ENCODE measurements around the gene DHRS7B.

DHRS7B gene

DNA sequence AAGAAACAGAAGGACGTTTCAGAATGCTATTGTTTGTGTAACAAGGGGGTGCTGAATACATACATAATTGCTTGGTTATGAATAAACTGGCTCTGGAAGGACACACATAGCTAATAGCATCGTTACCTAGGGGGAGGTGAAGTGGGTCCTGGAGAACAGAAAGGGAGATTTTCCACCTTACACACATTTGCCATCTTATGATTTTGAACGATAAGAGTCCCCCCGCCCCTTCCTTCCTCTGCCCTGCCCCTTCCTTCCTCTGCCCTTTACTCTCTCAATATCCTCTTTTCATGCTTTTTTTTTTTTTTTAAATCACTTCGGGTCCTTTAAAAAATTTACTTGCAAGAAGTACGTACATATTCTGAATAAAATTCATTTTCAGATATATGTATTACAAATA lies 902 bp upstream of the DHRS7B start:
- DNase-seq: no peak
- H3K4ac ChIP-seq (ENCODE audit: low read depth, low read length): no peak overlapping the region
- H3K27ac ChIP-seq (ENCODE audit: low read depth, low read length): no peak overlapping the region
- H2BK5ac ChIP-seq (ENCODE audit: low read length): no peak overlapping the region
- H3K4me1 ChIP-seq (ENCODE audit: control insufficient read depth, low read depth, low read length): no peaks in the 10 kb centered on the region
- H3K56ac ChIP-seq (ENCODE audit: low read length): no peak overlapping the region
- no peak overlapping the region for H4K5ac ChIP-seq (ENCODE audit: low read length)
- H4K8ac ChIP-seq (ENCODE audit: low read depth, low read length): no peak overlapping the region
- no peak overlapping the region for H3K23ac ChIP-seq (ENCODE audit: low read length)
- H3K27me3 ChIP-seq (ENCODE audit: insufficient read depth, low read length, poor library complexity): no peaks in the 10 kb centered on the region
- no CpG with 5 or more reads among the region's 6 CpGs for WGBS (ENCODE audit: extremely low coverage, insufficient coverage, low lambda C conversion rate)
- no peaks in the 10 kb centered on the region for H3K36me3 ChIP-seq (ENCODE audit: control insufficient read depth, insufficient read depth, low read length)
- no peak overlapping the region for H2BK15ac ChIP-seq (replicated peaks; ENCODE audit: low read depth)
- no peak overlapping the region for H2AK5ac ChIP-seq (ENCODE audit: low read length)
- peaks cover 8% of the 10 kb centered on the region for H3K79me1 ChIP-seq (ENCODE audit: low read length)
- peaks cover 7% of the 10 kb centered on the region for H3K79me2 ChIP-seq (ENCODE audit: control insufficient read depth, insufficient read depth, low read length)
- no peak overlapping the region for H2BK120ac ChIP-seq (ENCODE audit: low read depth, low read length)
- no peak overlapping the region for H3K4me3 ChIP-seq (ENCODE audit: low read length)
- H3K9ac ChIP-seq (ENCODE audit: low read length): no peak overlapping the region
- no peak overlapping the region for H3K4me2 ChIP-seq (ENCODE audit: low read length)
- no peak overlapping the region for H3K18ac ChIP-seq (ENCODE audit: low read length)

DNA sequence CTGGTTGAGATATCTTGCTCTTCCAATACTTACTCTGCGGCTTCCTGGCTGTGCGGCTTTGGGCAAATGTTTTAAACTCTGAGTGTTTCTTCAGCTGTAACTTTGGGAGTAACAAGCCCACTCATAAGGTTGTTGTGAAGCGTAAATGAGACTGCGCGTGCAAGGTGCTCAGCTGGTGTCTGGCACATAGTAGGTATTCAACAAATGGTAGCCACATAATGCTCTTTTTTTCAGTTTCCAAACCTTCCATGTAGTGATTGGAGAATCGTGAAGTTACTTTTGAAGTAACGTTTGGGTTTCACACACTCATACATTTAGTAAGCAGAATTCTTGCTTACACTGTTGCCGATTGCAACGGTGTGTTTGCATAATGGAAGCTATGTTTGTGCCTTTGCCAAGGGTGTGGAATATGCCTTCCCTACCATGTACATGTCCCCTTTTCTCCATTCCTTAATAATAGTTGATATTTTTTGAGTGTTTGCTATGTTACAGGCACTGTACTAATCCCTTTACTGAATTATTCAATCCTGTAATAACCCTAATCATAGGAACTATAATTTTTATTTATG lies 829 bp downstream of the DHRS7B start:
- no peak overlapping the region for H2BK15ac ChIP-seq (replicated peaks; ENCODE audit: low read depth)
- no CpG with 5 or more reads among the region's 9 CpGs for whole genome bisulfite sequencing (ENCODE audit: extremely low coverage, insufficient coverage, low lambda C conversion rate)
- peak overlapping the region; percentile 67 for H3K27ac ChIP-seq (ENCODE audit: low read depth, low read length)
- H2BK5ac ChIP-seq (ENCODE audit: low read length): no peak overlapping the region
- H3K23ac ChIP-seq (ENCODE audit: low read length): peak overlapping the region; percentile 55
- H3K56ac ChIP-seq (ENCODE audit: low read length): peak overlapping the region; percentile 97
- no peak overlapping the region for H2BK120ac ChIP-seq (ENCODE audit: low read depth, low read length)
- H3K4me3 ChIP-seq (ENCODE audit: low read length): peak overlapping the region; percentile 83
- no peak overlapping the region for H3K18ac ChIP-seq (ENCODE audit: low read length)
- peaks cover 9% of the 10 kb centered on the region for H3K79me1 ChIP-seq (ENCODE audit: low read length)
- peaks cover 7% of the 10 kb centered on the region for H3K79me2 ChIP-seq (ENCODE audit: control insufficient read depth, insufficient read depth, low read length)
- no peaks in the 10 kb centered on the region for H3K4me1 ChIP-seq (ENCODE audit: control insufficient read depth, low read depth, low read length)
- no peak overlapping the region for H4K5ac ChIP-seq (ENCODE audit: low read length)
- H3K4ac ChIP-seq (ENCODE audit: low read depth, low read length): no peak overlapping the region
- H3K4me2 ChIP-seq (ENCODE audit: low read length): peak overlapping the region; percentile 78
- H4K8ac ChIP-seq (ENCODE audit: low read depth, low read length): no peak overlapping the region
- no peaks in the 10 kb centered on the region for H3K27me3 ChIP-seq (ENCODE audit: insufficient read depth, low read length, poor library complexity)
- no peaks in the 10 kb centered on the region for H3K36me3 ChIP-seq (ENCODE audit: control insufficient read depth, insufficient read depth, low read length)
- no peak overlapping the region for H2AK5ac ChIP-seq (ENCODE audit: low read length)
- H3K9ac ChIP-seq (ENCODE audit: low read length): peak overlapping the region; percentile 94
- no peak for DNase-seq

DNA sequence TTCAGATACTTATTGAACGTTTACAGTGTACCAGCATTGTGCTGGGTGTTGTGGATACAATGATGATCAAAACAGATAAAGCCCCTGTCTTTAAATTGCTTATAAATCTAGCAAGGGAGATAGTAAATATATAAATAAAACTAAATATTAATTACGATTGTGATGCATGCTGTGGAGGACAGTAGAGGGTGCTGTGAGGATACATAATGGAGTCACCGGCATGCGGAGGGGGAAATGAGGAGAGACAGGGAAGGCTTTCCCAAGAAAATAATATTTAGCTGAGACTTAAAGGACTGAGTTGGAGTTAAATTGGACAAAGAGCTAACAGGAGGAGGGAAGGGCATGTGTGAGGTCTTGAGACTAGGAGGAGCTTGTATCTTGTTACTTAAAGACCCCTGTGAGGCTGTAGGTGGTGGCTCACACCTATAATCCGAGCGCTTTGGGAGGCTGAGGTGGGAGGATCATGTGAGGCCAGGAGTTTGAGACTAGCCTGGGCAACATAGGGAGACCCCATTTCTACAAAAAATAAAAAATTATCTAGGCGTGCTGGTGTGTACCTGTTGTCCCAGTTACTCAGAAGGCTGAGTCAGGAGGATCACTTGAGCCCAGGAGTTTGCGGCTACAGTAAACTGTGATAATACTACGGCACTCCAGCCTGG lies 2.4 kb downstream of the DHRS7B start:
- H3K56ac ChIP-seq (ENCODE audit: low read length): no peak overlapping the region
- no peaks in the 10 kb centered on the region for H3K4me1 ChIP-seq (ENCODE audit: control insufficient read depth, low read depth, low read length)
- no peaks in the 10 kb centered on the region for H3K27me3 ChIP-seq (ENCODE audit: insufficient read depth, low read length, poor library complexity)
- peaks cover 7% of the 10 kb centered on the region for H3K79me2 ChIP-seq (ENCODE audit: control insufficient read depth, insufficient read depth, low read length)
- H3K79me1 ChIP-seq (ENCODE audit: low read length): peaks cover 10% of the 10 kb centered on the region
- H4K8ac ChIP-seq (ENCODE audit: low read depth, low read length): no peak overlapping the region
- no peak for DNase-seq
- no peak overlapping the region for H3K18ac ChIP-seq (ENCODE audit: low read length)
- no peak overlapping the region for H3K23ac ChIP-seq (ENCODE audit: low read length)
- H3K4ac ChIP-seq (ENCODE audit: low read depth, low read length): no peak overlapping the region
- no CpG with 5 or more reads among the region's 9 CpGs for WGBS (ENCODE audit: extremely low coverage, insufficient coverage, low lambda C conversion rate)
- no peak overlapping the region for H4K5ac ChIP-seq (ENCODE audit: low read length)
- H2BK5ac ChIP-seq (ENCODE audit: low read length): no peak overlapping the region
- H2AK5ac ChIP-seq (ENCODE audit: low read length): no peak overlapping the region
- H3K36me3 ChIP-seq (ENCODE audit: control insufficient read depth, insufficient read depth, low read length): no peaks in the 10 kb centered on the region
- no peak overlapping the region for H3K4me2 ChIP-seq (ENCODE audit: low read length)
- H2BK15ac ChIP-seq (replicated peaks; ENCODE audit: low read depth): no peak overlapping the region
- no peak overlapping the region for H3K9ac ChIP-seq (ENCODE audit: low read length)
- H3K27ac ChIP-seq (ENCODE audit: low read depth, low read length): no peak overlapping the region
- no peak overlapping the region for H2BK120ac ChIP-seq (ENCODE audit: low read depth, low read length)
- H3K4me3 ChIP-seq (ENCODE audit: low read length): no peak overlapping the region

DNA sequence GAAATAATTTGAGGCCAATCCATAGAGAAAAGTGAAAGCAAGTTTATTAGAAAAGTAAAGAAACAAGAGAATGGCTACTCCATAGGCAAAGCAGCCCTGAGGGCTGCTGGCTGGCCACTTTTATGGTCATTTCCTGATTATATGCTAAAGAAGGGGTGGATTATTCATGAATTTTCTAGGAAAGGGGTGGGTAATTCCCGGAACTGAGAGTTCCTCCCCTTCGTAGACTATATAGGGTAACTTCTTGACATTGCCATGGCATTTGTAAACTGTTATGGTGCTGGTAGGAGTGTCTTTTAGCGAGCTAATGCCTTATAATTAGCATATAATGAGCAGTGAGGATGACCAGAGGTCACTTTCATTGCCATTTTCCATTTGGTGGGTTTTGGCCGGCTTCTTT lies 4.4 kb downstream of the DHRS7B start:
- H3K4me2 ChIP-seq (ENCODE audit: low read length): no peak overlapping the region
- no peaks in the 10 kb centered on the region for H3K4me1 ChIP-seq (ENCODE audit: control insufficient read depth, low read depth, low read length)
- peaks cover 7% of the 10 kb centered on the region for H3K79me2 ChIP-seq (ENCODE audit: control insufficient read depth, insufficient read depth, low read length)
- no peak overlapping the region for H3K18ac ChIP-seq (ENCODE audit: low read length)
- H3K79me1 ChIP-seq (ENCODE audit: low read length): peaks cover 10% of the 10 kb centered on the region
- H2BK5ac ChIP-seq (ENCODE audit: low read length): no peak overlapping the region
- DNase-seq: peak; percentile 53
- H3K23ac ChIP-seq (ENCODE audit: low read length): no peak overlapping the region
- no peak overlapping the region for H3K4me3 ChIP-seq (ENCODE audit: low read length)
- no peak overlapping the region for H2AK5ac ChIP-seq (ENCODE audit: low read length)
- no peak overlapping the region for H3K9ac ChIP-seq (ENCODE audit: low read length)
- no peak overlapping the region for H4K5ac ChIP-seq (ENCODE audit: low read length)
- H3K27me3 ChIP-seq (ENCODE audit: insufficient read depth, low read length, poor library complexity): no peaks in the 10 kb centered on the region
- H2BK15ac ChIP-seq (replicated peaks; ENCODE audit: low read depth): no peak overlapping the region
- no peaks in the 10 kb centered on the region for H3K36me3 ChIP-seq (ENCODE audit: control insufficient read depth, insufficient read depth, low read length)
- no peak overlapping the region for H2BK120ac ChIP-seq (ENCODE audit: low read depth, low read length)
- no peak overlapping the region for H4K8ac ChIP-seq (ENCODE audit: low read depth, low read length)
- no peak overlapping the region for H3K4ac ChIP-seq (ENCODE audit: low read depth, low read length)
- H3K27ac ChIP-seq (ENCODE audit: low read depth, low read length): no peak overlapping the region
- no CpG with 5 or more reads among the region's 4 CpGs for WGBS (ENCODE audit: extremely low coverage, insufficient coverage, low lambda C conversion rate)
- H3K56ac ChIP-seq (ENCODE audit: low read length): no peak overlapping the region

DNA sequence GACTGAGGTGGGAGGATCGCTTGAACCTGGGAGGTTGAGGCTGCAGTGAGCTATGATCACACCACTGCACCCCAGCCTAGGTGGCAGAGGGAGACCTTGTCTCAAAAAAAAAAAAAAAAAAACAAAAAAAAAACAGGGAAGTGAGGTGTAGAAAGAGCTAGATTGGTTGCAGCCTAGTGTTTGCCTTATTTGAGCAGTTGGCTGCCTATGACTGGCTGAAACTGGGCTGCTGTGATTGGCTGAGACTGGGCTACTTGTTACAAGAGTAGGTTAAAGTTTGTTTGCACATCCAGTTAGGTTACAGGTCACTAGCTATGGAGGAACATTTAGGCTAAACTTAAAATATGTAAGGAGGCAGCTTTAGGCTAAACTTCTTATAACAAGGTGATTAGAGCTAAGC lies 5.7 kb downstream of the DHRS7B start:
- H3K23ac ChIP-seq (ENCODE audit: low read length): no peak overlapping the region
- no peak overlapping the region for H2BK15ac ChIP-seq (replicated peaks; ENCODE audit: low read depth)
- whole genome bisulfite sequencing (ENCODE audit: extremely low coverage, insufficient coverage, low lambda C conversion rate): no CpG with 5 or more reads among the region's 1 CpG
- no peak overlapping the region for H2AK5ac ChIP-seq (ENCODE audit: low read length)
- peaks cover 9% of the 10 kb centered on the region for H3K79me1 ChIP-seq (ENCODE audit: low read length)
- H3K36me3 ChIP-seq (ENCODE audit: control insufficient read depth, insufficient read depth, low read length): no peaks in the 10 kb centered on the region
- H3K4me3 ChIP-seq (ENCODE audit: low read length): no peak overlapping the region
- H2BK5ac ChIP-seq (ENCODE audit: low read length): no peak overlapping the region
- peaks cover 5% of the 10 kb centered on the region for H3K79me2 ChIP-seq (ENCODE audit: control insufficient read depth, insufficient read depth, low read length)
- no peak overlapping the region for H3K4me2 ChIP-seq (ENCODE audit: low read length)
- H3K4ac ChIP-seq (ENCODE audit: low read depth, low read length): no peak overlapping the region
- H3K27ac ChIP-seq (ENCODE audit: low read depth, low read length): no peak overlapping the region
- H3K9ac ChIP-seq (ENCODE audit: low read length): no peak overlapping the region
- no peaks in the 10 kb centered on the region for H3K27me3 ChIP-seq (ENCODE audit: insufficient read depth, low read length, poor library complexity)
- no peak for DNase-seq
- H3K4me1 ChIP-seq (ENCODE audit: control insufficient read depth, low read depth, low read length): no peaks in the 10 kb centered on the region
- H2BK120ac ChIP-seq (ENCODE audit: low read depth, low read length): no peak overlapping the region
- H4K8ac ChIP-seq (ENCODE audit: low read depth, low read length): no peak overlapping the region
- no peak overlapping the region for H3K56ac ChIP-seq (ENCODE audit: low read length)
- no peak overlapping the region for H3K18ac ChIP-seq (ENCODE audit: low read length)
- no peak overlapping the region for H4K5ac ChIP-seq (ENCODE audit: low read length)

DNA sequence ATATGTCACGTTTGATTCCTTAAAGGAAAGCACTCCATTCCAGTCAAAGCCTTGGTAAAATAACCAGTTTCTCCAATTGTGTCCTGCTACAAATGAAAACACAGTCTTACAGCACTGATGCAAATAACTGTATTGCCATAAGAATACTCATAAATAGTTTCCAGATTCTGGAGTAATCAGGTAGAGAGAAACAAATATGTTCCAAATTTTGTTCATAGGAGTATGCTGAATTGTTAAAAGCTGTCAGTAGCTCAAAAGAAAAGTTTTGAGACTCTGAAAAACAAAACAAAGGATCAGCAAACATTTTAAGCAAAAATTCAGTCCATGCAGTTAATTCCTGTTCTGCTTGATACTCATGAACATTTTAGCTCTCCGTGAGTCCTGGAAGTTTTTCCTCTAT lies 7.8 kb downstream of the DHRS7B start:
- Histone ChIP-seq H3K27ac (ENCODE audit: low read depth, low read length) (no peak overlapping the region), H3K56ac (ENCODE audit: low read length) (no peak overlapping the region), H3K4me1 (ENCODE audit: control insufficient read depth, low read depth, low read length) (no peaks in the 10 kb centered on the region), H4K5ac (ENCODE audit: low read length) (no peak overlapping the region), H3K23ac (ENCODE audit: low read length) (no peak overlapping the region), H2BK15ac (replicated peaks; ENCODE audit: low read depth) (no peak overlapping the region), H3K79me1 (ENCODE audit: low read length) (peaks cover 4% of the 10 kb centered on the region), H3K4ac (ENCODE audit: low read depth, low read length) (no peak overlapping the region), H3K27me3 (ENCODE audit: insufficient read depth, low read length, poor library complexity) (no peaks in the 10 kb centered on the region), H3K36me3 (ENCODE audit: control insufficient read depth, insufficient read depth, low read length) (no peaks in the 10 kb centered on the region), H3K4me3 (ENCODE audit: low read length) (no peak overlapping the region), H2BK120ac (ENCODE audit: low read depth, low read length) (no peak overlapping the region), H3K79me2 (ENCODE audit: control insufficient read depth, insufficient read depth, low read length) (no peaks in the 10 kb centered on the region), H3K9ac (ENCODE audit: low read length) (no peak overlapping the region), H4K8ac (ENCODE audit: low read depth, low read length) (no peak overlapping the region), H2BK5ac (ENCODE audit: low read length) (no peak overlapping the region), H3K4me2 (ENCODE audit: low read length) (no peak overlapping the region), H2AK5ac (ENCODE audit: low read length) (no peak overlapping the region), H3K18ac (ENCODE audit: low read length) (no peak overlapping the region)
- no CpG with 5 or more reads among the region's 2 CpGs for WGBS (ENCODE audit: extremely low coverage, insufficient coverage, low lambda C conversion rate)
- peak; percentile 35 for DNase-seq
